GM12878 (cell line): Measurements from ENCODE around the gene NAV2. TPM values are rescaled to one million over a fixed set of nuclear protein-coding genes. Genes with fewer than 3 reads are reported as not detected.

ENCODE experiments used
- ATAC-seq: fragments of 200-7000 bp; cut with Tn5 transposase; 3 replicates; pipeline ENCODE4 v1.9.1; 2020; ENCODE audit warnings: mild to moderate bottlenecking, moderate library complexity
- BruUV-seq: library from RNA; stranded (reverse); fragments of 400-500 nt; replicated peaks from 2 replicates; lab custom pipeline; 2021; lab: Mats Ljungman, UMichigan
- CTCF ChIA-PET: fragments of 300-600 bp; sonication (Branson Sonifier 250); formaldehyde crosslinking; extraction: SDS; loops from one replicate; lab custom pipeline; 2021; ENCODE audit warnings: inconsistent platforms; lab: Yijun Ruan, JAX
- POLR2A ChIA-PET: fragments of 350-600 bp; formaldehyde crosslinking; extraction: SDS; loops from one replicate; lab custom pipeline; 2021; ENCODE audit warnings: inconsistent platforms; lab: Charles Lee
- RAD21 ChIA-PET: fragments of 300-600 bp; sonication (Branson Sonifier 250); formaldehyde crosslinking; loops from one replicate; lab custom pipeline; 2023; ENCODE audit warnings: antibody characterized with exemption; ENCODE audit not compliant: unreplicated experiment; lab: Charles Lee
- SMC1A ChIA-PET: fragments of 300-600 bp; sonication (Branson Sonifier 250); formaldehyde crosslinking; loops from one replicate; lab custom pipeline; 2023; ENCODE audit not compliant: unreplicated experiment, uncharacterized antibody; lab: Charles Lee
- DNase-seq: peaks from one replicate; pipeline ENCODE4 v3.0.0-alpha.2; 2011; ENCODE audit warnings: low read depth, low spot score
- FAIRE-seq: peaks from 3 replicates; lab custom pipeline; 2011; peaks lifted over from hg19 to GRCh38; lab: Jason Lieb, UNC
- H2AFZ ChIP-seq: 2 replicates; pipeline ENCODE4 v1.6.0; 2011; ENCODE audit warnings: low read depth, low read length, control low read depth; ENCODE audit not compliant: control insufficient read depth
- H3K27ac ChIP-seq: 2 replicates; pipeline ENCODE4 v1.5.1; 2011; ENCODE audit warnings: control low read depth; ENCODE audit not compliant: control insufficient read depth, insufficient read depth
- H3K27me3 ChIP-seq, 2 experiments: replicated peaks in 1 of 2; 2 replicates each; pipeline versions ENCODE4 v1.6.0 to v1.6.1; 2011; ENCODE audit warnings: low read length in 1 of 2; ENCODE audit not compliant: control insufficient read depth in 2 of 2, insufficient read depth in 2 of 2
- H3K36me3 ChIP-seq, 2 experiments: 2 replicates each; pipeline ENCODE4 v1.5.1; 2011; ENCODE audit warnings: low read length in 1 of 2; ENCODE audit not compliant: control insufficient read depth in 2 of 2, insufficient read depth in 2 of 2
- H3K4me1 ChIP-seq: 2 replicates; pipeline ENCODE4 v1.6.1; 2011; ENCODE audit warnings: mild to moderate bottlenecking, low read length, moderate library complexity, mixed read lengths; ENCODE audit not compliant: control insufficient read depth, insufficient read depth
- H3K4me2 ChIP-seq: 2 replicates; pipeline ENCODE4 v1.6.0; 2011; ENCODE audit warnings: control low read depth; ENCODE audit not compliant: control insufficient read depth, insufficient read depth
- H3K4me3 ChIP-seq: fragments of 200-600 bp; sonication (generic); 2 replicates; pipeline ENCODE4 v1.5.1; 2016
- H3K79me2 ChIP-seq: 2 replicates; pipeline ENCODE4 v1.6.0; 2011; ENCODE audit warnings: low read length; ENCODE audit not compliant: control insufficient read depth, insufficient read depth
- H3K9ac ChIP-seq: 2 replicates; pipeline ENCODE4 v1.8.0; 2011; ENCODE audit warnings: low read length, control low read depth, mixed read lengths; ENCODE audit not compliant: control insufficient read depth, insufficient read depth
- H3K9me3 ChIP-seq: replicated peaks from 3 replicates; pipeline ENCODE4 v1.5.1; 2011; ENCODE audit warnings: mild to moderate bottlenecking, low read length; ENCODE audit not compliant: control insufficient read depth, insufficient read depth
- H4K20me1 ChIP-seq: 2 replicates; pipeline ENCODE4 v1.6.0; 2011; ENCODE audit not compliant: control insufficient read depth, insufficient read depth
- BCLAF1 ChIP-seq: fragments of 450-650 bp; IDR thresholded peaks from 2 replicates; pipeline ENCODE4 v1.6.1; 2017; ENCODE audit warnings: antibody characterized with exemption, mild to moderate bottlenecking, moderate library complexity
- E2F8 ChIP-seq: fragments of 450-650 bp; IDR thresholded peaks from 2 replicates; pipeline ENCODE4 v1.6.1; 2018; ENCODE audit warnings: mild to moderate bottlenecking, low read depth, moderate library complexity; ENCODE audit not compliant: partially characterized antibody
- HDAC2 ChIP-seq: fragments of 200-600 bp; sonication (generic); IDR thresholded peaks from 2 replicates; pipeline ENCODE4 v1.6.1; 2017
- HDAC6 ChIP-seq: fragments of 200-600 bp; sonication (generic); IDR thresholded peaks from one replicate; pipeline ENCODE4 v1.8.0; 2017; ENCODE audit warnings: antibody characterized with exemption; ENCODE audit not compliant: unreplicated experiment
- POLR2AphosphoS5 ChIP-seq: IDR thresholded peaks from 2 replicates; pipeline ENCODE4 v1.6.1; 2011; ENCODE audit warnings: mild to moderate bottlenecking, low read length, inconsistent platforms
- RBBP5 ChIP-seq: fragments of 200-600 bp; sonication (generic); conservative IDR thresholded peaks from 2 replicates; pipeline ENCODE4 v1.6.1; 2016
- REST ChIP-seq: IDR thresholded peaks from 2 replicates; pipeline ENCODE4 v1.6.1; 2012; ENCODE audit warnings: mild to moderate bottlenecking, low read depth, low read length
- TCF7 ChIP-seq: IDR thresholded peaks from 2 replicates; pipeline ENCODE4 v1.6.1; 2014; ENCODE audit warnings: antibody characterized with exemption, borderline replicate concordance
- WRNIP1 ChIP-seq: IDR thresholded peaks from 2 replicates; pipeline ENCODE4 v1.6.1; 2011; ENCODE audit warnings: low read depth, low read length, improper control_type of control experiment, borderline replicate concordance
- WGBS: methylation state at CpG from one replicate; pipeline ENCODE4 v1.1.6; 2016; ENCODE audit warnings: low lambda C conversion rate; ENCODE audit not compliant: insufficient replicate concordance, insufficient coverage; ENCODE audit errors: missing lambda C conversion rate; 5-methylcytosine and 5-hydroxymethylcytosine counted together
- in situ Hi-C: fragments of 300-500 bp; cut with MboI; formaldehyde crosslinking; loops from 9 replicates; pipeline ENCODE4 v1.14.3; 2018; ENCODE audit warnings: mixed read lengths
- intact Hi-C: fragments of 100-400 bp; cut with micrococcal nuclease; formaldehyde crosslinking; loops from one replicate; pipeline ENCODE4 v1.14.2; 2022; ENCODE audit not compliant: unreplicated experiment
- polyA plus RNA-seq, 11 experiments: library from polyadenylated mRNA; depleted of rRNA in 4 of 11; unstranded in 6 of 11; stranded (reverse) in 5 of 11; fragments of >200 nt; fragmentation: Nextera tagmentation in 4 of 11; fragmentation: Illumina TruSeq in 1 of 11; extraction: Ambion mirVana in 4 of 11; extraction: Trizol in 1 of 11; gene quantifications; 1 replicate in 1 of 11; 2 replicates in 10 of 11; pipeline versions ENCODE4 v1.2.1 to v1.2.3, GENCODE V29; 2011 to 2016; ENCODE audit warnings: inconsistent platforms in 2 of 11, missing spikeins in 2 of 11, low read depth in 1 of 11
- total RNA-seq, 4 experiments: library from RNA; depleted of rRNA in 3 of 4; stranded (reverse); fragments of >200 nt in 3 of 4; fragmentation: Illumina TruSeq in 1 of 4; extraction: Trizol in 1 of 4; gene quantifications; 2 replicates each; pipeline versions ENCODE4 v1.2.1 to v1.2.3, GENCODE V29; 2013 to 2021

NAV2 gene
- total and polyA plus RNA-seq, 10 of the 15 experiments (the other 5 are each of a cell fraction or from before 2014, with no cell fraction given), result 0.35 to 6.1 (median 1.1) TPM

- TF ChIP-seq E2F8 (no peak), RBBP5 (no peak), BCLAF1 (no peak), HDAC6 (no peak)
These were observed 222.2 kb downstream of the NAV2 start (continued) for GRCh38 chr11:19934828-19935259.

GRCh38 chr11:19935507-19935906 lies 222.9 kb downstream of the NAV2 start:
- Histone ChIP-seq H3K9ac (no peak overlapping the region), H4K20me1 (no peaks in the 10 kb centered on the region), H3K79me2 (no peaks in the 10 kb centered on the region), H3K27ac (no peak overlapping the region), H3K36me3 (no peaks in the 10 kb centered on the region; a peak in 1 of 4 replicates), H3K27me3 (no peaks in the 10 kb centered on the region), H2AFZ (no peak overlapping the region), H3K4me3 (no peak overlapping the region), H3K4me2 (no peak overlapping the region), H3K9me3 (no peaks in the 10 kb centered on the region), H3K4me1 (peaks cover 4% of the 10 kb centered on the region; the same call in 1 of the 2 replicates)
- RAD21 ChIA-PET, result interaction anchor here (0.7 to 1.2 kb wide), 3 partner anchors 15 to 169 kb away, joined by 3 read pairs; no protein-coding TSS in a partner anchor
- SMC1A ChIA-PET, result interaction anchor here (0.6 to 2.2 kb wide), 4 partner anchors 10 to 197 kb away, joined by 3 to 8 read pairs (median 3); no protein-coding TSS in a partner anchor
- FAIRE-seq (no peak), DNase-seq (no peak), ATAC-seq (no peak)
- CTCF ChIA-PET, result interaction anchor here (0.9 to 5.1 kb wide), 9 partner anchors 8 to 197 kb away, joined by 3 to 28 read pairs (median 5); no protein-coding TSS in a partner anchor
- no TSS peak for BruUV-seq
- 35% methylated on average over 4 of the region's 4 CpGs for WGBS
- no peak for TF ChIP-seq WRNIP1
- no peak for TF ChIP-seq HDAC2
- TF ChIP-seq REST, result no peak
- TF ChIP-seq POLR2AphosphoS5, result no peak
- TF ChIP-seq TCF7, result no peak
- intact Hi-C loops, result loop anchor here (5.0 kb wide), 1 partner anchor 402 kb away; no protein-coding TSS in a partner anchor
- in situ Hi-C loops, result no loop called here
- POLR2A ChIA-PET, result no interaction called here
